ENCODE measurements around the gene C18orf32. TPM values are rescaled to one million over a fixed set of nuclear protein-coding genes. Genes with fewer than 3 reads are reported as not detected.

The C18orf32 gene
- total and polyA plus RNA-seq, 2 of the 13 experiments (the other 11 are each of a cell fraction or from before 2014, with no cell fraction given): 17.6 to 20.6 TPM

- TF ChIP-seq ZBTB49 (CRISPR knock-in tag; IDR thresholded peaks at IDR 0.05; ENCODE audit: borderline replicate concordance) (no peak), ZBTB25 (CRISPR knock-in tag; IDR thresholded peaks at IDR 0.05) (no peak), PATZ1 (CRISPR knock-in tag; IDR thresholded peaks at IDR 0.05) (no peak), ZNF780A (CRISPR knock-in tag; IDR thresholded peaks at IDR 0.05) (no peak), KLF6 (CRISPR knock-in tag; IDR thresholded peaks at IDR 0.05) (no peak)
Observed at GRCh38 chr18:49495076-49495475, 8.0 kb upstream of the C18orf32 start (continued).

GRCh38 chr18:49494660-49495059 lies 7.6 kb upstream of the C18orf32 start:
- no TSS peak for BruUV-seq (replicated peaks)
- peaks cover 45% of the 10 kb centered on the region for H3K4me1 ChIP-seq (ENCODE audit: insufficient read depth, low read length)

More at GRCh38 chr18:49494660-49495059, 7.6 kb upstream of the C18orf32 start:
- 90% methylated on average over 2 of the region's 2 CpGs for WGBS (ENCODE audit: low lambda C conversion rate)
- TF ChIP-seq SMAD3 (CRISPR knock-in tag; IDR thresholded peaks at IDR 0.05): no peak
- no peak overlapping the region for H3K4me2 ChIP-seq (ENCODE audit: low read depth, low read length)
- ChIA-PET POLR2A (interaction anchor here (1.8 kb wide), 1 partner anchor 8 kb away, joined by 6 read pairs; the partner anchor contains the start of gene C18orf32), CTCF (ENCODE audit: low intra/inter-chr PET ratio, low total read pairs) (no interaction called here)
- intact Hi-C loops (cut with micrococcal nuclease; ENCODE audit: unreplicated experiment) (no loop called here), in situ Hi-C loops (cut with HindIII; ENCODE audit: extremely low pct_ligation_motif_present, low pct_unique_long_range_greater_than_20kb) (no loop called here)
- H3K79me2 ChIP-seq (ENCODE audit: insufficient read depth, low read length): peaks cover 26% of the 10 kb centered on the region
- no peak overlapping the region for H3K4me3 ChIP-seq (replicated peaks in 1 of 3; ENCODE audit: insufficient read depth in 1 of 3, low read depth in 2 of 3, low read length in 3 of 3)
- no peaks in the 10 kb centered on the region; a peak in 1 of 5 replicates for H3K27me3 ChIP-seq (ENCODE audit: control insufficient read depth in 1 of 2, insufficient read depth in 2 of 2, low read length in 2 of 2)
- H3K36me3 ChIP-seq (replicated peaks in 1 of 2; ENCODE audit: control insufficient read depth in 1 of 2, insufficient read depth in 2 of 2, low read length in 2 of 2): peaks cover 1 to 18% of the 10 kb centered on the region in 2 experiments; a peak in 3 of 5 replicates
- ATAC-seq (no peak), FAIRE-seq (no peak), DNase-seq (ENCODE audit: low spot score) (no peak)
- H2AFZ ChIP-seq (ENCODE audit: low read length): no peak overlapping the region
- peaks cover 14% of the 10 kb centered on the region for H4K20me1 ChIP-seq (ENCODE audit: insufficient read depth, low read length)
- no peak overlapping the region for H3K9ac ChIP-seq (ENCODE audit: insufficient read depth, low read depth, low read length)
- H3K27ac ChIP-seq (ENCODE audit: extremely low read length, insufficient read depth, low read length): no peak overlapping the region
- H3K9me3 ChIP-seq (ENCODE audit: low read length): no peaks in the 10 kb centered on the region

Measured in HepG2 (cell line).